Stomach (tissue), 4 donors: Measurements from ENCODE around the gene CFAP46.

Source experiments
- CTCF ChIP-seq, 7 experiments: fragments of 450-650 bp in 4 of 7; fragments of 200-600 bp in 3 of 7; sonication (generic) in 3 of 7; IDR thresholded peaks; one replicate each; pipeline ENCODE4 v1.5.1; 2016 to 2019; ENCODE audit warnings: antibody characterized with exemption in 7 of 7, control low read depth in 2 of 7, mild to moderate bottlenecking in 1 of 7
- EP300 ChIP-seq: sonication (generic); formaldehyde crosslinking; IDR thresholded peaks from one replicate; pipeline ENCODE4 v1.6.1; 2017; ENCODE audit warnings: antibody characterized with exemption
- POLR2A ChIP-seq, 4 donors: fragments of 450-650 bp; IDR thresholded peaks; one replicate each; pipeline ENCODE4 v1.6.1; 2016; ENCODE audit warnings: antibody characterized with exemption in 4 of 4, control low read depth in 2 of 4, mild to moderate bottlenecking in 1 of 4, moderate library complexity in 1 of 4
- POLR2AphosphoS5 ChIP-seq, 3 donors: sonication (generic); formaldehyde crosslinking; IDR thresholded peaks; one replicate each; pipeline ENCODE4 v1.6.1; 2016; ENCODE audit warnings: antibody characterized with exemption in 3 of 3

DNA sequence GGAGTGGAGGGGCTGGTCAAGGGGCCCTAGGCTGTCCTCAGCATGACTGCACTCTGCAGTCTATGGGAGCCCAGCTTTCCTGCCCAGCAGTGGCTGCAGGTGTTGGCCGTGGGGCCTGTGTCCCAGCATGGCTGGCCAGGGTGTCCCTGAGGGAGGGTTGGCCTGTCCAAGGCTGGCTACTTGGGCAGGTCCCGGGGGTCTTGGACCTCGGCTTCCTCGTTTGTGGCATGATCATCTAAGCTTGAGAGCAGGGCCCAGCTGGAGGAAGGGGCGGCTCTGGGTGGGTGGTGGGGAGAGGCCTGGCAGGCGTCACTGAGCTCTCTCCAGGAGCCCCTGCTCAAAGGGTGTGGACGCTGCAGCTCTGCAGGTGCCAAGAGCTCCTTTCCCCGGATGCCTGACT, 43.7 kb upstream of the CFAP46 start:
- TF ChIP-seq POLR2A (IDR thresholded peaks at IDR 0.05), result no peak
- no peak for TF ChIP-seq CTCF (IDR thresholded peaks at IDR 0.05)
- TF ChIP-seq EP300, result no peak
- TF ChIP-seq POLR2AphosphoS5 (IDR thresholded peaks at IDR 0.05), result no peak
